Endometrium (tissue), 2 donors: ENCODE results near the gene COL6A1.
A peak's percentile ranks its signal among the peaks of the same experiment; 100 is the strongest.
"Not testable (repeated sequence)": the region's sequence is repeated elsewhere in the genome, so short reads cannot be mapped to it uniquely, and the experiment has no call there.

Source experiments
- FAIRE-seq: peaks from 2 replicates; lab custom pipeline; 2012; peaks lifted over from hg19 to GRCh38; lab: Jason Lieb, UNC
- donor health status: control.
- donor health status: control.

Gene COL6A1

GRCh38 chr21:45969921-45970673 is 11.5 kb upstream of the COL6A1 start:
- FAIRE-seq: no peak

GRCh38 chr21:45970674-45971615 is 10.6 kb upstream of the COL6A1 start:
- FAIRE-seq: no peak

GRCh38 chr21:45971616-45972352 is 9.8 kb upstream of the COL6A1 start:
- no peak for FAIRE-seq

GRCh38 chr21:45972353-45972715 is 9.2 kb upstream of the COL6A1 start:
- FAIRE-seq: no peak

- peak; percentile 73 for FAIRE-seq
Observed at GRCh38 chr21:45972716-45973474, 8.7 kb upstream of the COL6A1 start.

GRCh38 chr21:45973475-45974072 is 8.0 kb upstream of the COL6A1 start:
- peak; percentile 33 for FAIRE-seq

- FAIRE-seq: no peak
Observed at GRCh38 chr21:45974073-45975019, 7.2 kb upstream of the COL6A1 start.

GRCh38 chr21:45975020-45975666 is 6.4 kb upstream of the COL6A1 start:
- peak; percentile 63 for FAIRE-seq

- not testable (repeated sequence) for FAIRE-seq
Observed at GRCh38 chr21:45975667-45976409, 5.7 kb upstream of the COL6A1 start.

GRCh38 chr21:45976701-45977311 is 4.8 kb upstream of the COL6A1 start:
- no peak for FAIRE-seq

GRCh38 chr21:45977396-45977795 is 4.2 kb upstream of the COL6A1 start:
- FAIRE-seq: no peak

GRCh38 chr21:45979141-45979631 is 2.4 kb upstream of the COL6A1 start:
- no peak for FAIRE-seq

GRCh38 chr21:45979651-45980050 is 1.9 kb upstream of the COL6A1 start:
- no peak for FAIRE-seq

GRCh38 chr21:45980271-45980670 is 1.3 kb upstream of the COL6A1 start:
- no peak for FAIRE-seq

- no peak for FAIRE-seq
Observed at GRCh38 chr21:45980697-45981096, 873 bp upstream of the COL6A1 start.

- no peak for FAIRE-seq
Observed at GRCh38 chr21:45982092-45982757, 655 bp downstream of the COL6A1 start.

GRCh38 chr21:45982758-45983648 is 1.4 kb downstream of the COL6A1 start:
- FAIRE-seq: no peak
